Thyroid gland (tissue), 4 donors: ENCODE measurements around the gene C11orf21.

ENCODE experiments used
- CTCF ChIP-seq, 6 experiments: fragments of 200-600 bp in 3 of 6; fragments of 450-650 bp in 3 of 6; sonication (generic) in 3 of 6; IDR thresholded peaks; one replicate each; pipeline ENCODE4 v1.5.1; 2016 to 2019; ENCODE audit warnings: antibody characterized with exemption in 6 of 6, mild to moderate bottlenecking in 2 of 6, inconsistent platforms in 1 of 6, moderate library complexity in 1 of 6
- POLR2A ChIP-seq, 2 donors: fragments of 450-650 bp; IDR thresholded peaks; one replicate each; pipeline ENCODE4 v1.6.1; 2017; ENCODE audit warnings: antibody characterized with exemption in 2 of 2, mild to moderate bottlenecking in 2 of 2, moderate library complexity in 1 of 2

- TF ChIP-seq CTCF (IDR thresholded peaks at IDR 0.05), result no peak
- TF ChIP-seq POLR2A (IDR thresholded peaks at IDR 0.05), result no peak
These were observed 23.4 kb upstream of the C11orf21 start for GRCh38 chr11:2325123-2325522.
